CD8-positive, alpha-beta memory T cell (primary cell): ENCODE data around the gene HNMT. TPM values are rescaled to one million over a fixed set of nuclear protein-coding genes. Genes with fewer than 3 reads are reported as not detected.

Experiments used
- CTCF ChIA-PET: fragments of 350-600 bp; sonication (Branson Sonifier 250); formaldehyde crosslinking; loops from one replicate; lab custom pipeline; 2021; ENCODE audit warnings: antibody characterized with exemption; lab: Charles Lee
- POLR2A ChIA-PET: fragments of 350-600 bp; sonication (Branson Sonifier 250); formaldehyde crosslinking; loops from one replicate; lab custom pipeline; 2021; ENCODE audit warnings: antibody characterized with exemption; lab: Charles Lee
- DNase-seq, 5 donors: peaks; one replicate each; pipeline versions ENCODE4 v3.0.0 to v3.0.0-alpha.2; 2020 to 2022; ENCODE audit warnings: mixed read lengths in 1 of 5
- H3K27ac ChIP-seq: one replicate; pipeline ENCODE4 v1.7.0; 2013; ENCODE audit warnings: low read depth, mild to moderate bottlenecking, low read length, moderate library complexity
- H3K27me3 ChIP-seq: 2 replicates; pipeline ENCODE4 v1.7.0; 2013; ENCODE audit warnings: low read length, mild to moderate bottlenecking; ENCODE audit not compliant: insufficient read depth, poor library complexity, severe bottlenecking
- H3K36me3 ChIP-seq: 2 replicates; pipeline ENCODE4 v1.7.0; 2013; ENCODE audit warnings: mild to moderate bottlenecking, low read length, moderate library complexity; ENCODE audit not compliant: insufficient read depth
- H3K4me1 ChIP-seq: 2 replicates; pipeline ENCODE4 v1.7.0; 2013; ENCODE audit warnings: mild to moderate bottlenecking, low read length, moderate library complexity; ENCODE audit not compliant: insufficient read depth
- H3K4me3 ChIP-seq: 2 replicates; pipeline ENCODE4 v1.7.0; 2013; ENCODE audit warnings: mild to moderate bottlenecking, low read length
- H3K9me3 ChIP-seq: 2 replicates; pipeline ENCODE4 v1.7.0; 2013; ENCODE audit warnings: mild to moderate bottlenecking, low read length
- H3K27ac Mint-ChIP-seq, 8 donors: one replicate each; pipeline ENCODE4 v1.8.0; 2020 to 2021; ENCODE audit warnings: mixed read lengths in 8 of 8, mild to moderate bottlenecking in 6 of 8, inconsistent platforms in 3 of 8, moderate library complexity in 3 of 8
- H3K27me3 Mint-ChIP-seq, 2 donors: one replicate each; pipeline ENCODE4 v1.8.0; 2020 to 2021; ENCODE audit warnings: mixed read lengths in 2 of 2, mild to moderate bottlenecking in 1 of 2, moderate library complexity in 1 of 2
- H3K36me3 Mint-ChIP-seq, 3 donors: one replicate each; pipeline ENCODE4 v1.8.0; 2020 to 2021; ENCODE audit warnings: mixed read lengths in 3 of 3, inconsistent platforms in 1 of 3, mild to moderate bottlenecking in 1 of 3
- H3K4me1 Mint-ChIP-seq, 3 donors: one replicate each; pipeline ENCODE4 v1.8.0; 2020 to 2021; ENCODE audit warnings: mixed read lengths in 3 of 3, inconsistent platforms in 1 of 3, mild to moderate bottlenecking in 1 of 3
- H3K4me3 Mint-ChIP-seq, 7 donors: one replicate each; pipeline ENCODE4 v1.8.0; 2020 to 2021; ENCODE audit warnings: mixed read lengths in 7 of 7, mild to moderate bottlenecking in 6 of 7, moderate library complexity in 4 of 7, inconsistent platforms in 2 of 7
- H3K9me3 Mint-ChIP-seq, 5 donors: one replicate each; pipeline ENCODE4 v1.8.0; 2020 to 2022; ENCODE audit warnings: mixed read lengths in 5 of 5, mild to moderate bottlenecking in 3 of 5, moderate library complexity in 2 of 5, inconsistent platforms in 1 of 5
- polyA plus RNA-seq: library from polyadenylated mRNA; unstranded; fragments of 300-500 nt; fragmentation: Illumina TruSeq; gene quantifications from one replicate; pipeline ENCODE4 v1.2.3, GENCODE V29; 2021
- total RNA-seq, 2 experiments: library from RNA; stranded (reverse); gene quantifications; one replicate each; pipeline ENCODE4 v1.2.3, GENCODE V29; 2021

Gene HNMT
- total and polyA plus RNA-seq, 3 experiments from 2014 or later = 0.61 to 0.78 TPM; not detected in 1

GRCh38 chr2:137942037-137942832 lies 22.0 kb upstream of the HNMT start:
- no peaks in the 10 kb centered on the region for H3K9me3 Mint-ChIP-seq
- Histone ChIP-seq H3K4me1 (no peaks in the 10 kb centered on the region), H3K9me3 (no peaks in the 10 kb centered on the region), H3K27ac (no peak overlapping the region), H3K27me3 (no peaks in the 10 kb centered on the region), H3K4me3 (no peak overlapping the region), H3K36me3 (no peaks in the 10 kb centered on the region)
- H3K27me3 Mint-ChIP-seq = peaks cover 0 to 4% of the 10 kb centered on the region in 2 donors
- no peak overlapping the region for H3K27ac Mint-ChIP-seq
- ChIA-PET POLR2A (no interaction called here), CTCF (interaction anchor here (1.0 kb wide), 1 partner anchor 9 kb away, joined by 3 read pairs; no protein-coding TSS in a partner anchor)
- H3K4me1 Mint-ChIP-seq = no peaks in the 10 kb centered on the region
- no peak for DNase-seq
- no peak overlapping the region for H3K4me3 Mint-ChIP-seq
- no peaks in the 10 kb centered on the region for H3K36me3 Mint-ChIP-seq

GRCh38 chr2:137942833-137943677 lies 21.2 kb upstream of the HNMT start:
- DNase-seq = no peak
- no peak overlapping the region for H3K4me3 ChIP-seq
- Mint-ChIP-seq H3K9me3 (no peaks in the 10 kb centered on the region), H3K27me3 (peaks cover 0 to 4% of the 10 kb centered on the region in 2 donors), H3K27ac (no peak overlapping the region), H3K36me3 (no peaks in the 10 kb centered on the region), H3K4me3 (no peak overlapping the region), H3K4me1 (no peaks in the 10 kb centered on the region)
- no peak overlapping the region for H3K27ac ChIP-seq
- no peaks in the 10 kb centered on the region for H3K9me3 ChIP-seq
- no peaks in the 10 kb centered on the region for H3K36me3 ChIP-seq
- no peaks in the 10 kb centered on the region for H3K4me1 ChIP-seq
- ChIA-PET CTCF (no interaction called here), POLR2A (no interaction called here)
- no peaks in the 10 kb centered on the region for H3K27me3 ChIP-seq

- ChIA-PET POLR2A (no interaction called here), CTCF (no interaction called here)
Observed at GRCh38 chr2:137943678-137944347, 20.5 kb upstream of the HNMT start.

GRCh38 chr2:137944714-137945113 lies 19.6 kb upstream of the HNMT start:
- H3K4me3 ChIP-seq = no peak overlapping the region
- no peaks in the 10 kb centered on the region for H3K4me1 ChIP-seq
- Mint-ChIP-seq H3K36me3 (no peaks in the 10 kb centered on the region), H3K27ac (no peak overlapping the region), H3K4me1 (no peaks in the 10 kb centered on the region), H3K4me3 (no peak overlapping the region), H3K9me3 (no peaks in the 10 kb centered on the region), H3K27me3 (peaks cover 0 to 4% of the 10 kb centered on the region in 2 donors)
- H3K27ac ChIP-seq = no peak overlapping the region
- no peaks in the 10 kb centered on the region for H3K36me3 ChIP-seq
- H3K27me3 ChIP-seq = no peaks in the 10 kb centered on the region
- DNase-seq = no peak
- ChIA-PET CTCF (no interaction called here), POLR2A (no interaction called here)
- H3K9me3 ChIP-seq = no peaks in the 10 kb centered on the region

More at GRCh38 chr2:137943678-137944347, 20.5 kb upstream of the HNMT start:
- no peak overlapping the region for H3K27ac ChIP-seq
- H3K4me1 ChIP-seq = no peaks in the 10 kb centered on the region
- Mint-ChIP-seq H3K27ac (no peak overlapping the region), H3K36me3 (no peaks in the 10 kb centered on the region), H3K9me3 (no peaks in the 10 kb centered on the region), H3K4me1 (no peaks in the 10 kb centered on the region), H3K27me3 (peaks cover 0 to 4% of the 10 kb centered on the region in 2 donors), H3K4me3 (no peak overlapping the region)
- DNase-seq = no peak
- H3K4me3 ChIP-seq = no peak overlapping the region
- no peaks in the 10 kb centered on the region for H3K9me3 ChIP-seq
- H3K27me3 ChIP-seq = no peaks in the 10 kb centered on the region
- H3K36me3 ChIP-seq = no peaks in the 10 kb centered on the region

DNA sequence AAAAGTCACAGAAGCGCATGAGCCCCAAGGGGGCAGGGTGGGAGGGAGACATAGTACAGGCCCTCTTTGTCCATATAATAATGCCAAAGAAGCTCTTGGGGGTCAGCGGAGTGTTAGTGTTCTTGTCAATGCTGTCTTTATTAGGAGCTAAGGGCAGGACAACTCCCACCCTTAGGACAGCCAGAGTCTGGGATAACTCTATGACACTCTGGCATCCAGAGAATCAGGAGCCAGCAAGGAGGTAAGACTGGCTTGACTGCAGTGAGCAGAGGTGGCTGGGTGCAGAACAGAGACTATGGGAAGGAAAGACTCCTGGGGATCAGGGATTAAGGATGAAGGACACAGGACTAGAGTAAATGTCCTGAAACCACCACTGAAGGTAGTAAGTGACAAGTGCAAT lies 19.0 kb upstream of the HNMT start:
- peaks cover 0 to 4% of the 10 kb centered on the region in 2 donors for H3K27me3 Mint-ChIP-seq
- H3K4me3 Mint-ChIP-seq = no peak overlapping the region
- no peak overlapping the region for H3K4me3 ChIP-seq
- no peaks in the 10 kb centered on the region for H3K27me3 ChIP-seq
- H3K27ac ChIP-seq = no peak overlapping the region
- DNase-seq = no peak
- H3K36me3 Mint-ChIP-seq = no peaks in the 10 kb centered on the region
- no peaks in the 10 kb centered on the region for H3K4me1 Mint-ChIP-seq
- no peak overlapping the region for H3K27ac Mint-ChIP-seq
- no peaks in the 10 kb centered on the region for H3K9me3 ChIP-seq
- POLR2A ChIA-PET = no interaction called here
- no peaks in the 10 kb centered on the region for H3K4me1 ChIP-seq
- CTCF ChIA-PET = no interaction called here
- no peaks in the 10 kb centered on the region for H3K36me3 ChIP-seq
- H3K9me3 Mint-ChIP-seq = no peaks in the 10 kb centered on the region

DNA sequence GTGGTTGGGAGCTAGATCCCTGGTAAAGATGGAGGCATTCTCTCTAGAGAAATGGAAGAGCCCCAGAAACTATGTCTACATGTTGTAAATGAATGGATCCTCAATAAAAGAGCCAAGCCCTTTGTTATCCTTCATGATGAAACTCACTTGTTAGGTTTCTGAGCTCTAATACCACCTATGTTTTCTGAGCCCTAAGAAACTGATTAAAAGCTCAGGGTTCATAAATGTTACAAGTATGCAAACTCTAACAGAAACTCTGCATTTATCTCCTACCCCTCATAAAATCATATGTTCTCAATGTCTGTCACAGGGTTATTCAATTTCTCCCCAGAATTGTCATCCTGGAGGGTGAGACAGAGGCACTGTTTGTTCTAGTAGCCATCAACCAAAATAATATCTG lies 18.0 kb upstream of the HNMT start:
- H3K27me3 Mint-ChIP-seq = peaks cover 0 to 4% of the 10 kb centered on the region in 2 donors
- Histone ChIP-seq H3K27ac (no peak overlapping the region), H3K4me3 (no peak overlapping the region), H3K9me3 (no peaks in the 10 kb centered on the region), H3K4me1 (no peaks in the 10 kb centered on the region), H3K36me3 (no peaks in the 10 kb centered on the region), H3K27me3 (no peaks in the 10 kb centered on the region)
- DNase-seq = no peak
- CTCF ChIA-PET = no interaction called here
- H3K36me3 Mint-ChIP-seq = no peaks in the 10 kb centered on the region
- no peak overlapping the region for H3K27ac Mint-ChIP-seq
- H3K4me3 Mint-ChIP-seq = no peak overlapping the region
- no peaks in the 10 kb centered on the region for H3K9me3 Mint-ChIP-seq
- POLR2A ChIA-PET = no interaction called here
- no peaks in the 10 kb centered on the region for H3K4me1 Mint-ChIP-seq

GRCh38 chr2:137947032-137947727 lies 17.1 kb upstream of the HNMT start:
- no peaks in the 10 kb centered on the region for H3K4me1 Mint-ChIP-seq
- CTCF ChIA-PET = no interaction called here

More at GRCh38 chr2:137947032-137947727, 17.1 kb upstream of the HNMT start:
- H3K9me3 ChIP-seq = no peaks in the 10 kb centered on the region
- H3K4me3 Mint-ChIP-seq = no peak overlapping the region
- no peak overlapping the region for H3K27ac ChIP-seq
- no peaks in the 10 kb centered on the region for H3K36me3 Mint-ChIP-seq
- H3K27me3 ChIP-seq = no peaks in the 10 kb centered on the region
- no peak overlapping the region for H3K4me3 ChIP-seq
- H3K27ac Mint-ChIP-seq = no peak overlapping the region
- DNase-seq = no peak
- POLR2A ChIA-PET = no interaction called here
- no peaks in the 10 kb centered on the region for H3K4me1 ChIP-seq
- peaks cover 0 to 4% of the 10 kb centered on the region in 2 donors for H3K27me3 Mint-ChIP-seq
- H3K36me3 ChIP-seq = no peaks in the 10 kb centered on the region
- H3K9me3 Mint-ChIP-seq = no peaks in the 10 kb centered on the region
